HG03442 (cell line): Measurements from ENCODE around the gene TM9SF1.
"Not testable (repeated sequence)": the region's sequence is repeated elsewhere in the genome, so short reads cannot be mapped to it uniquely, and the experiment has no call there.

Source experiments
- ATAC-seq: cut with Tn5 transposase; IDR thresholded peaks from one replicate; pipeline ENCODE4 v1.9.1; 2021; ENCODE audit warnings: mild to moderate bottlenecking, moderate library complexity; ENCODE audit not compliant: unreplicated experiment

TM9SF1 gene

DNA sequence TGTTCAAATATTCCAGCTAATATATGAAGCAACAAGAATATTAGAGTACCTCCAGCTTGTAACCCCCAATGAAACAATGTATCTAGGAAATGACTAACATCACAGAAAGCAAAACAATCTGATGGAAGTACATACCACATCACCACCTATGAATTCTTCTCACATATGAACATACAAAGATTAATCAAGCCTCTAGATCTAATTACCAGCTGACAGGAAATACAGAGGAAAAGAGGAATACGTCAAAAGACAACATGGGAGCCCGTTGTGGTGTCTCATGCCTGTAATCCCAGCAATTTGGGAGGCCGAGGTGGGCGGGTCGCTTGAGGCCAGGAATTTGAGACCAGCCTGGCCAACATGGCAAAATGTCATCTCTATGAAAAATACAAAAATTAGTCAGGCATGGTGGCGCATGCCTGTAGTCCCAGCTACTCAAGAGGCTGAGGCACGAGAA lies 29.4 kb upstream of the TM9SF1 start:
- no peak for ATAC-seq

DNA sequence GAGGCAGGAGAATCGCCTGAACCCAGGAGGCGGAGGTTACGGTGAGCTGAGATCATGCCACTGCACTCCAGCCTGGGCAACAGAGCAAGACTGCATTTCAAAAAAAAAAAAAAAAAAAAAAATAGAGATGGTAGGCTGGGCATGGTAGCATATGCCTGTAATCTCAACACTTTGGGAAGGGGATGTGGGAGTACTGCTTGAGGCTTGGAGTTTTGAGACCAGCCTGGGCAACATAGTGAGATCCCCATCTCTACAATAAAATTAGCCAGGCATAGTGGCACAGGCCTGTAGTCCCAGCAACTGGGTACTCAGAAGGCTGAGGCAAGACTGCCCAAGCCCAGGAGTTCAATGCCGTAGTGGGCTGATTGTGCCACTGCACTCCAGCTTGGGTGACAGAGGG lies 27.7 kb upstream of the TM9SF1 start:
- ATAC-seq = not testable (repeated sequence)

- ATAC-seq = no peak
These were observed 24.3 kb upstream of the TM9SF1 start for GRCh38 chr14:24219521-24219920.

DNA sequence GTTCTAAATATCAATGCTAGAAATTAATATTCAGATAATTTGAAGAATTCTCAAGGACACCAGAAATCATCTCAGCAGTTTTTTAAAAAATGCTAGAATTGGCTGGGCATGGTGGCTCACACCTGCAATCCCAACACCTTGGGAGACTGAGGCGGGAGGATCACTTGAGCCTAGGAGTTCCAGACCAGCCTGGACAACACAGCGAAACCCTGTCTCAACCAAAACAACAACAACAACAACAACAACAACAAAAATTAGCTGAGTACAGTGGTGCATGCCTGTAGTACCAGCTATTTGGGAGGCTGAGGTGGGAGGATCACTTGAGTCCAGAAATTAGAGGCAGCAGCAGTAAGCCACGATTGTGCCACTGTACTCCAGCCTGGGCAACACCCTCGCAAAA lies 23.8 kb upstream of the TM9SF1 start:
- no peak for ATAC-seq

DNA sequence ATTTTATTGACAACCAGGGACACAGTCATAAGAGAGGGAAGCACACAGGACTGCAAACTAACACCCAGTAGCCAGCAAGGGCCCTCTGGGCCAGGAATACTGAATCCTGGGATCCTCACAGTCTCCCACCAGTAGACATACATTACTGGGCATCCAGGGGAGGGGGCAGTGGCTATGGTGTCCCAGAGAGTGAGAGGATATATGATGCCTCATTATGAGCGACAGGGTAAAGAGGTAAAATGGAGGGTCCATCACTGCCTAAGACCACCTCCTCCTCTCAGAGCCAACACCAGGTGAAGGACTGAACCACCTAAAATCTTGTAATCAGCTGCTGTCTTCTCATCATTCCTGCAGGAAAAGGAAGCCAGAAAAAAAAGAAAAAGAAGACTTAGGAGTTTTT lies 21.6 kb upstream of the TM9SF1 start:
- not testable (repeated sequence) for ATAC-seq

- ATAC-seq = no peak
These were observed 21.1 kb upstream of the TM9SF1 start for GRCh38 chr14:24216345-24216699.

- peak; percentile 62 for ATAC-seq
These were observed 20.5 kb upstream of the TM9SF1 start, which contains the start of gene MDP1 for GRCh38 chr14:24215495-24216344. TSS of gene MDP1 (minus strand) at chr14:24216066. CDS start at chr14:24215955, 111 bp downstream.

- no peak for ATAC-seq
These were observed 18.8 kb upstream of the TM9SF1 start for GRCh38 chr14:24213866-24214662.

DNA sequence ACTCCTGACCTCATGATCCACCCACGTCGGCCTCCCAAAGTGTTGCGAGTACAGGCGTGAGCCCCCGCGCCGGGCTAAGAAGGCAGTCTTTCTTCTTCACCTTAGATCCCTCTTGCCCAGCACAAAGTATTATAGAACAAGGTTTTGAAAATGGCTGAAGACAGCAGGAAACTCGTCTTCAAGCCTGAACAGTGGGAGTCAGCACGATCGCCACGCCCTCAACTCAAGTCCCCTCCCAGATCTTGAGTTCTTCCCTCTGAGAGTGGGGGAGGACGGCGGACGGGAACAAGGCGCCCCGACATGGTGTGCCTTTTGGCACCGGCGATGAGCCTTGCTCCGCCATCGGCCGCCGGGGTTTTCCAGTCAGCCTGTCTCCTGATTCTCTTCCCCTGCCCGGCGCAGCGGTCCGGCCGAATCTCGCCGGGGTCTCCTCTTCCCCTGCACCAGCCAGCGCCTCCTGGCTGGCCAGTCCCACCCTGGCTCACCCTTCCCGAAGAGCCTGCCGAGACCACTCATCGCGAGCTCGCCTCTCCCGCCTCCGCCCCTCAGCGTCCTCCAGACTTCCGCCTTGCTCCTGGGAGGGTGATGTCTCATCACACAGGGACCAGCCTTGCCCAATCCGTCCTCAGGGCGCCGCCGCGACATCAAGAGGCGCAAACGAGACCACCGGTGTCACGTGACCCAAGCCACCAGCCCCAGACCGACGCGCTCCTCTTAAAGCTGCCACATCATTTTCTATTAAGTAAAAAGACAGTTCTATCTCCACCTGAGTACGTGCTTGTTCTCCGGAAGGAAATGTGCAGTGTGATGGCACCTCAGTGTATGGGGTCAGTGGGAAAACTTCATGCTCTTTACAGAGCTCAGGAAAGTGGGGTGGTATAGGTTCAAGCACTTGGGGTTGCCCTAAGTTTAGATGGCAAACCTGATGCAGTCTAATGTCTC lies 18.0 kb upstream of the TM9SF1 start, which contains the start of gene CHMP4A:
TSS of gene CHMP4A (minus strand) at position 565 of the 942 bp plus-strand sequence. CDS start at position 516, 49 bp downstream.
- peak; percentile 79 for ATAC-seq

DNA sequence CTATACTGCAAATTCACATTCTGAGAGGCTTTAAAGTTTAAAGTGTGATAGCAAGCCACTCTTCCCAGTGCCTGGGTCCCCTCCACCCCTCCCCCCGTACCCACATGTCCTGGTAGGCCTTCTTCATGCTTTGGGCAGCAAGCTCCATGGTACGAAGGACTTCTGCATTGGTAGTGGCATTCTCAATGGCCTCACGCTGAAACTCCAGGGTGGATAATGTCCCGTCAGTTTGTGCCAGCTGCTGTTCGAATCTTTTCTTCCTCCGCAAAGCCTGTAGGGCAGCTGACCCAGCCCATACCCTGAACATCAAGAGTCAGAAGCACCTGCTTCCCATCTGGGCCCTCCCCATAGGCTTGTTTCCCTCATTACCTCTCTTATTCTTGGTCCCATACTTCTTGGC lies 16.1 kb upstream of the TM9SF1 start:
- ATAC-seq = no peak

- ATAC-seq = no peak
These were observed 12.4 kb upstream of the TM9SF1 start for GRCh38 chr14:24207625-24208024.

- no peak for ATAC-seq
These were observed 11.9 kb upstream of the TM9SF1 start for GRCh38 chr14:24207104-24207551.

- no peak for ATAC-seq
These were observed 11.2 kb upstream of the TM9SF1 start for GRCh38 chr14:24206260-24207103.

GRCh38 chr14:24204163-24205146 lies 9.2 kb upstream of the TM9SF1 start:
- no peak for ATAC-seq

DNA sequence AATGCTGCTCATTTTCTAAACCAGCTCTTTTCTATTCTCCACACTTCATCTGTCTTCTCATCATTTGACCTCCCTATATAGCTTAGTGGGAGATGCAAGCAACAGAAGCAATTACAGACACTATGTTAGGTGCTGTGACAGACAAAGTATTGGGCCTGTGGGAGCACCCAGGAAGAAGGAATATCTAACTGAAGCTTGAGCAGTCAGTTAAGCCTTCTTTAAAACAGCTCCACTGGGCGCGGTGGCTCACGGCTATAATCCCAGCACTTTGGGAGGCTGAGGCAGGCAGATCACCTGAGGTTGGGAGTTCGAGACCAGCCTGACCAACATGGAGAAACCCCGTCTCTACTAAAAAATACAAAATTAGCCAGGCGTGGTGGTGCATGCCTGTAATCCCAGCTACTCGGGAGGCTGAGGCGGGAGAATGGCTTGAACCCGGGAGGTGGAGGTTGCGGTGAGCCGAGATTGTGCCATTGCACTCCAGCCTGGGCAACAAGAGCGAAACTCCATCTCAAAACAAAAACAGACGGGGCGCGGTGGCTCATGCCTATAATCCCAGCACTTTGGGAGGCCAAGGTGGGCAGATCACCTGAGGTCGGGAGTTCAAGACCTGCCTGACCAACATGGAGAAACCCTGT lies 8.1 kb upstream of the TM9SF1 start:
- ATAC-seq = not testable (repeated sequence)

DNA sequence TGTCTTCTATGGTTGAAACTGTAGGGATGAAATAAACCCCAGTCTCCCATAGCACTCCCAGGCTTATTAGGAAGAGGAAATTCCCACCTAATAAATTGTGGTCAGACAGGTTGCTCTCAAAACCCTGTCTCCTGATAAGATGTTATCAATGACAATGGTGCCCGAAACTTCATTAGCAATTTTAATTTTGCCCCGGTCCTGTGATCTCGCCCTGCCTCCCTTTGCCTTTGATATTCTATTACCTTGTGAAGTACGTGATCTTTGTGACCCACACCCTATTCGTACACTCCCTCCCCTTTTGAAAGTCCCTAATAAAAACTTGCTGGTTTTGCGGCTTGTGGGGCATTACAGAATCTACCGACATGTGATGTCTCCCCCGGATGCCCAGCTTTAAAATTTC lies 7.3 kb upstream of the TM9SF1 start:
- ATAC-seq = not testable (repeated sequence)

- ATAC-seq = no peak
These were observed 3.7 kb upstream of the TM9SF1 start for GRCh38 chr14:24198814-24199524.
